COLO668 (cell line): Measurements from ENCODE around the gene RADIL.
"Not testable (repeated sequence)": the region's sequence is repeated elsewhere in the genome, so short reads cannot be mapped to it uniquely, and the experiment has no call there.

ENCODE experiments used
- DNase-seq: peaks from one replicate; lab custom pipeline; 2025; ENCODE audit not compliant: unreplicated experiment; lab: John Stamatoyannopoulos, UW

RADIL gene

GRCh38 chr7:4794171-4794570 lies 89.3 kb downstream of the RADIL start:
- not testable (repeated sequence) for DNase-seq

- not testable (repeated sequence) for DNase-seq
Measured at GRCh38 chr7:4793385-4793993, 90.0 kb downstream of the RADIL start.

GRCh38 chr7:4792537-4793126 lies 90.9 kb downstream of the RADIL start:
- DNase-seq: no peak

GRCh38 chr7:4791738-4792536 lies 91.6 kb downstream of the RADIL start:
- DNase-seq: peak; percentile 37

- no peak for DNase-seq
Measured at GRCh38 chr7:4791101-4791737, 92.3 kb downstream of the RADIL start.

- DNase-seq: no peak
Measured at GRCh38 chr7:4790516-4790991, 93.0 kb downstream of the RADIL start.

GRCh38 chr7:4790078-4790465 lies 93.4 kb downstream of the RADIL start:
- no peak for DNase-seq

GRCh38 chr7:4789194-4790077 lies 94.1 kb downstream of the RADIL start:
- DNase-seq: no peak

- no peak for DNase-seq
Measured at GRCh38 chr7:4788627-4789189, 94.8 kb downstream of the RADIL start.

- no peak for DNase-seq
Measured at GRCh38 chr7:4787947-4788626, 95.4 kb downstream of the RADIL start.

GRCh38 chr7:4787541-4787940 lies 96.0 kb downstream of the RADIL start:
- no peak for DNase-seq

- no peak for DNase-seq
Measured at GRCh38 chr7:4786015-4786414, 97.5 kb downstream of the RADIL start.

GRCh38 chr7:4785371-4785770 lies 98.1 kb downstream of the RADIL start:
- no peak for DNase-seq

GRCh38 chr7:4784799-4785198 lies 98.7 kb downstream of the RADIL start:
- DNase-seq: no peak

- no peak for DNase-seq
Measured at GRCh38 chr7:4783762-4784351, 99.7 kb downstream of the RADIL start.

- DNase-seq: no peak
Measured at GRCh38 chr7:4783292-4783652, 100.2 kb downstream of the RADIL start.

- DNase-seq: no peak
Measured at GRCh38 chr7:4782333-4783291, 100.9 kb downstream of the RADIL start.

- no peak for DNase-seq
Measured at GRCh38 chr7:4781366-4782069, 102.0 kb downstream of the RADIL start.
